ENCODE data around the gene CCDC112. TPM values are rescaled to one million over a fixed set of nuclear protein-coding genes. Genes with fewer than 3 reads are reported as not detected.

Gene CCDC112
- total and polyA plus RNA-seq, 2 of the 4 experiments (the other 2 are of a cell fraction) = 2.0 to 2.3 TPM

DNA sequence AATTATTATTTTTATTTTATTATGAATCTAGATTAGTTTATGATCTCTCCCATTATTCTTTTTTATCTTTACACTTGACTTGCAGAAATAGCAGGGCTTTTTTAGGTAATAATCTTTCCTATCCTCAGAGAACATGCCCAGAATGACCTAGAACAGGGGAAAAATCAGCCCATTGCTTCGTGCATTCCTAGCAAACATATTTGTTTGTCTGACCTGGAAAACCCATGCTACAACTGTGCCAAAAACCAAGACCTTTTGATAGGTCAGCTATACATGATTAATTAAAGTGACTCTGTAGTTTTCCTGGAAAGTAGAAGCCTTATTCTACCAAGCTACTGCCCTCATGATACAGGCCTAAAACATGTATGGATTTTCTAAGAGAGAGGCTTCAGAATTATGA lies 24.1 kb upstream of the CCDC112 start:
- no peak overlapping the region for H3K27ac ChIP-seq (ENCODE audit: insufficient read depth, low read length)
- no peak overlapping the region for H4K8ac ChIP-seq (ENCODE audit: low read depth in 2 of 2, low read length in 2 of 2)
- no peak overlapping the region for H2BK15ac ChIP-seq (ENCODE audit: low read depth, low read length)
- dilution Hi-C loops (cut with HindIII; ENCODE audit: low sequenced_read_pairs, unreplicated experiment) (no loop called here), intact Hi-C loops (cut with micrococcal nuclease) (no loop called here), in situ Hi-C loops (cut with MboI; ENCODE audit: low sequenced_read_pairs) (loop anchor here (25.0 kb wide), 1 partner anchor 742 kb away; no protein-coding TSS in a partner anchor)
- no peaks in the 10 kb centered on the region for H3K79me1 ChIP-seq (ENCODE audit: low read depth in 1 of 2, low read length in 2 of 2)
- H3K56ac ChIP-seq (ENCODE audit: extremely low read depth, insufficient read depth, low read length) = no peak overlapping the region
- H3K4ac ChIP-seq (ENCODE audit: low read depth, low read length) = no peak overlapping the region
- no peak overlapping the region for H2BK5ac ChIP-seq (ENCODE audit: low read depth, low read length, poor library complexity, severe bottlenecking)
- H3K36me3 ChIP-seq (ENCODE audit: control insufficient read depth, insufficient read depth, low read length) = no peaks in the 10 kb centered on the region
- H2BK120ac ChIP-seq (ENCODE audit: low read depth, low read length) = no peak overlapping the region
- no peak overlapping the region for H3K9ac ChIP-seq (ENCODE audit: low read depth, low read length)
- H4K20me1 ChIP-seq (ENCODE audit: insufficient read depth, low read length) = no peaks in the 10 kb centered on the region
- DNase-seq (no peak), ATAC-seq (ENCODE audit: low read depth) (no peak)
- no peak overlapping the region for H3K18ac ChIP-seq (ENCODE audit: low read depth, low read length)
- no peak overlapping the region for H2AFZ ChIP-seq (replicated peaks; ENCODE audit: low read length, poor library complexity)
- H3K27me3 ChIP-seq (ENCODE audit: control insufficient read depth, insufficient read depth, low read length) = 0 out of 2 replicates have a peak, but pooled peaks cover 2% of the 10 kb centered on the region
- no peak overlapping the region for H2BK20ac ChIP-seq (ENCODE audit: low read depth, low read length)
- H4K5ac ChIP-seq (ENCODE audit: low read depth, low read length) = no peak overlapping the region
- no peak overlapping the region for H3K4me3 ChIP-seq (ENCODE audit: insufficient read depth, low read depth, low read length)
- no CpG with 5 or more reads among the region's 1 CpG for WGBS, 2 experiments (ENCODE audit: extremely low coverage in 2 of 2, insufficient read length in 1 of 2)
- no peaks in the 10 kb centered on the region for H3K9me1 ChIP-seq (ENCODE audit: insufficient read depth, low read length)
- TF ChIP-seq CEBPB (IDR thresholded peaks at IDR 0.05; ENCODE audit: low read depth, low read length) (no peak), CHD1 (IDR thresholded peaks at IDR 0.05; ENCODE audit: low read depth, low read length) (no peak), RAD21 (IDR thresholded peaks at IDR 0.05; ENCODE audit: low read length) (no peak), MXI1 (IDR thresholded peaks at IDR 0.05; ENCODE audit: borderline replicate concordance, low read depth, low read length) (no peak), RCOR1 (IDR thresholded peaks at IDR 0.05; ENCODE audit: insufficient replicate concordance, low read length) (no peak), RFX5 (IDR thresholded peaks at IDR 0.05; ENCODE audit: low read depth, low read length) (no peak), MAZ (IDR thresholded peaks at IDR 0.05; ENCODE audit: borderline replicate concordance, low read depth, low read length) (no peak), NFE2L2 (IDR thresholded peaks at IDR 0.05; ENCODE audit: low read depth, low read length) (no peak), POLR2A (IDR thresholded peaks at IDR 0.05; ENCODE audit: low read depth, low read length) (no peak), BHLHE40 (IDR thresholded peaks at IDR 0.05; ENCODE audit: low read depth, low read length) (no peak), SMC3 (IDR thresholded peaks at IDR 0.05; ENCODE audit: low read depth, low read length) (no peak), FOS (IDR thresholded peaks at IDR 0.05; ENCODE audit: low read depth, low read length) (no peak), MAFK (IDR thresholded peaks at IDR 0.05; ENCODE audit: low read depth, low read length) (no peak)
- TF ChIP-seq, protein P1, sequence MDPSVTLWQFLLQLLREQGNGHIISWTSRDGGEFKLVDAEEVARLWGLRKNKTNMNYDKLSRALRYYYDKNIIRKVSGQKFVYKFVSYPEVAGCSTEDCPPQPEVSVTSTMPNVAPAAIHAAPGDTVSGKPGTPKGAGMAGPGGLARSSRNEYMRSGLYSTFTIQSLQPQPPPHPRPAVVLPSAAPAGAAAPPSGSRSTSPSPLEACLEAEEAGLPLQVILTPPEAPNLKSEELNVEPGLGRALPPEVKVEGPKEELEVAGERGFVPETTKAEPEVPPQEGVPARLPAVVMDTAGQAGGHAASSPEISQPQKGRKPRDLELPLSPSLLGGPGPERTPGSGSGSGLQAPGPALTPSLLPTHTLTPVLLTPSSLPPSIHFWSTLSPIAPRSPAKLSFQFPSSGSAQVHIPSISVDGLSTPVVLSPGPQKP (IDR thresholded peaks at IDR 0.05; ENCODE audit: borderline replicate concordance, low read depth, low read length) = no peak
- TF ChIP-seq, protein P2, sequence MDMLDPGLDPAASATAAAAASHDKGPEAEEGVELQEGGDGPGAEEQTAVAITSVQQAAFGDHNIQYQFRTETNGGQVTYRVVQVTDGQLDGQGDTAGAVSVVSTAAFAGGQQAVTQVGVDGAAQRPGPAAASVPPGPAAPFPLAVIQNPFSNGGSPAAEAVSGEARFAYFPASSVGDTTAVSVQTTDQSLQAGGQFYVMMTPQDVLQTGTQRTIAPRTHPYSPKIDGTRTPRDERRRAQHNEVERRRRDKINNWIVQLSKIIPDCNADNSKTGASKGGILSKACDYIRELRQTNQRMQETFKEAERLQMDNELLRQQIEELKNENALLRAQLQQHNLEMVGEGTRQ (IDR thresholded peaks at IDR 0.05; ENCODE audit: low read depth, low read length) = no peak
- TF ChIP-seq, protein P3, sequence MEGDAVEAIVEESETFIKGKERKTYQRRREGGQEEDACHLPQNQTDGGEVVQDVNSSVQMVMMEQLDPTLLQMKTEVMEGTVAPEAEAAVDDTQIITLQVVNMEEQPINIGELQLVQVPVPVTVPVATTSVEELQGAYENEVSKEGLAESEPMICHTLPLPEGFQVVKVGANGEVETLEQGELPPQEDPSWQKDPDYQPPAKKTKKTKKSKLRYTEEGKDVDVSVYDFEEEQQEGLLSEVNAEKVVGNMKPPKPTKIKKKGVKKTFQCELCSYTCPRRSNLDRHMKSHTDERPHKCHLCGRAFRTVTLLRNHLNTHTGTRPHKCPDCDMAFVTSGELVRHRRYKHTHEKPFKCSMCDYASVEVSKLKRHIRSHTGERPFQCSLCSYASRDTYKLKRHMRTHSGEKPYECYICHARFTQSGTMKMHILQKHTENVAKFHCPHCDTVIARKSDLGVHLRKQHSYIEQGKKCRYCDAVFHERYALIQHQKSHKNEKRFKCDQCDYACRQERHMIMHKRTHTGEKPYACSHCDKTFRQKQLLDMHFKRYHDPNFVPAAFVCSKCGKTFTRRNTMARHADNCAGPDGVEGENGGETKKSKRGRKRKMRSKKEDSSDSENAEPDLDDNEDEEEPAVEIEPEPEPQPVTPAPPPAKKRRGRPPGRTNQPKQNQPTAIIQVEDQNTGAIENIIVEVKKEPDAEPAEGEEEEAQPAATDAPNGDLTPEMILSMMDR (conservative IDR thresholded peaks at IDR 0.05; ENCODE audit: low read depth, low read length) = no peak
- no TSS peak for BruUV-seq (replicated peaks)
- ChIA-PET POLR2A (ENCODE audit: unreplicated experiment) (no interaction called here), CTCF (no interaction called here)
- H3K23ac ChIP-seq (ENCODE audit: low read depth, low read length) = no peak overlapping the region
- H3K9me3 ChIP-seq (ENCODE audit: control insufficient read depth, insufficient read depth, low read length) = no peaks in the 10 kb centered on the region
- H3K4me2 ChIP-seq (ENCODE audit: low read depth, low read length) = no peak overlapping the region
- H3K4me1 ChIP-seq (ENCODE audit: control insufficient read depth, insufficient read depth, low read length) = no peaks in the 10 kb centered on the region
- H2AK5ac ChIP-seq (ENCODE audit: low read depth, low read length) = no peak overlapping the region
- no peak overlapping the region for H2AK9ac ChIP-seq (replicated peaks; ENCODE audit: low read depth, low read length, poor library complexity)
- no peak overlapping the region for H4K91ac ChIP-seq (ENCODE audit: insufficient read depth, low read depth, low read length)
- no peak overlapping the region for H3K14ac ChIP-seq (replicated peaks; ENCODE audit: low read depth, low read length)

Measured in IMR-90 (cell line).